Measurements from ENCODE around the gene PDCD2L.

GRCh38 chr19:34459614-34460013 lies 55.4 kb downstream of the PDCD2L start:
- no peak for TF ChIP-seq CTCF (IDR thresholded peaks at IDR 0.05; ENCODE audit: insufficient read depth, low read length, poor library complexity, severe bottlenecking)
- TF ChIP-seq EZH2phosphoT487 (conservative IDR thresholded peaks at IDR 0.05; ENCODE audit: low read length), result no peak
